ENCODE measurements around the gene NPHS1.
"Not testable (repeated sequence)": the region's sequence is repeated elsewhere in the genome, so short reads cannot be mapped to it uniquely, and the experiment has no call there.

The NPHS1 gene

GRCh38 chr19:35851213-35852028, 883 bp downstream of the NPHS1 start:
- DNase-seq (ENCODE audit: low spot score), result no peak

- DNase-seq (ENCODE audit: low spot score), result no peak
These were observed 3.3 kb downstream of the NPHS1 start for GRCh38 chr19:35848919-35849505.

GRCh38 chr19:35848486-35848885, 3.8 kb downstream of the NPHS1 start:
- no peak for DNase-seq (ENCODE audit: low spot score)

- DNase-seq (ENCODE audit: low spot score), result no peak
These were observed 4.4 kb downstream of the NPHS1 start for GRCh38 chr19:35847911-35848310.

GRCh38 chr19:35846038-35846668, 6.2 kb downstream of the NPHS1 start:
- DNase-seq (ENCODE audit: low spot score), result no peak

GRCh38 chr19:35845215-35846037, 6.9 kb downstream of the NPHS1 start:
- no peak for DNase-seq (ENCODE audit: low spot score)

GRCh38 chr19:35844482-35845214, 7.7 kb downstream of the NPHS1 start:
- DNase-seq (ENCODE audit: low spot score), result no peak

- DNase-seq (ENCODE audit: low spot score), result no peak
These were observed 8.4 kb downstream of the NPHS1 start for GRCh38 chr19:35843676-35844481.

GRCh38 chr19:35842666-35843272, 9.5 kb downstream of the NPHS1 start:
- DNase-seq (ENCODE audit: low spot score), result no peak

GRCh38 chr19:35841961-35842595, 10.2 kb downstream of the NPHS1 start:
- no peak for DNase-seq (ENCODE audit: low spot score)

- DNase-seq (ENCODE audit: low spot score), result not testable (repeated sequence)
These were observed 16.2 kb downstream of the NPHS1 start for GRCh38 chr19:35836096-35836495.

- DNase-seq (ENCODE audit: low spot score), result no peak
These were observed 18.3 kb downstream of the NPHS1 start for GRCh38 chr19:35833972-35834371.

- no peak for DNase-seq (ENCODE audit: low spot score)
These were observed 20.2 kb downstream of the NPHS1 start for GRCh38 chr19:35832054-35832453.

- no peak for DNase-seq (ENCODE audit: low spot score)
These were observed 21.3 kb downstream of the NPHS1 start for GRCh38 chr19:35830986-35831385.

- peak; percentile 78 for DNase-seq (ENCODE audit: low spot score)
These were observed 23.5 kb downstream of the NPHS1 start for GRCh38 chr19:35828692-35829301.

- no peak for DNase-seq (ENCODE audit: low spot score)
These were observed 28.2 kb downstream of the NPHS1 start for GRCh38 chr19:35824150-35824549.

GRCh38 chr19:35822579-35822978, 29.7 kb downstream of the NPHS1 start:
- DNase-seq (ENCODE audit: low spot score), result no peak

- no peak for DNase-seq (ENCODE audit: low spot score)
These were observed 33.9 kb downstream of the NPHS1 start for GRCh38 chr19:35818445-35818844.

GRCh38 chr19:35816846-35817245, 35.5 kb downstream of the NPHS1 start:
- DNase-seq (ENCODE audit: low spot score), result no peak

Data from AG08396 (cell line).